ENCODE data around the gene ZC3H18.

ZC3H18 gene

DNA sequence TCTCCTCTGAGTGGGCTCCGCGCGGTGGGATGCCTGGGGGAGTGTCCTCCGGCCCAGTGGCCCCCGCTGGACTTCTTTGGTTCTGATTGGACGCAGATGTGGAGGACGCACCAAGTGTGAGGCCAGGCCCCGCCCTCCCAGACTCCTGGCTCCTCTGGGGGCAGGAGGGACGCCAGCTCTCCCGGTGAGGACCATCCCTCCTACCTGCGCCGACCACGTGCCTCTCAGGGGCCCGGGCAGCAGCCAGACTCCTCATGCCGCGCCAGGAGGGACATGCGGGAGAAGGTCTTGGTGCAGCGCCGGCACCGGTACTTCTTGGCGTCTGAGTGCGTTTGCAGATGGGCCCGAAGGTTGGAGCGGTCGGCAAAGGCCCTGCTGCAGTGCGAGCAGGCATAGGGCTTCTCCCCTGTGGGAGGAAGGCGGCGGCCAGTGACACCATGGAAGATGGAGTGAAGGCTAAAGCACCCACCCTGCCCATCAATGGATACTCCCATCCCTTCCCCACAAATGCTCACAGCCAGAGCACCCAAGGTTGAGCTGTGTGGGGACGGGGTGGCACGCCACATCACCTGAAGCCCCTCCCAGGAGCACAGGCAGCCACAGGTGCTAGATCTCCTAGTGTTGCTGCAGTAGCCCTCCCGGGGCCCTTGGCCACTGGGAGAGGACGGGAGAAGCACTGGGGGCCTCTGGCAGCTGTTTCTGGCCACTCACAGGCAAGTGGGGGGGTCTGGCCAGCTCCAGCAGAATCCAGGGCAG is 108.2 kb downstream of the ZC3H18 start:
- peak; percentile 45 for ATAC-seq

DNA sequence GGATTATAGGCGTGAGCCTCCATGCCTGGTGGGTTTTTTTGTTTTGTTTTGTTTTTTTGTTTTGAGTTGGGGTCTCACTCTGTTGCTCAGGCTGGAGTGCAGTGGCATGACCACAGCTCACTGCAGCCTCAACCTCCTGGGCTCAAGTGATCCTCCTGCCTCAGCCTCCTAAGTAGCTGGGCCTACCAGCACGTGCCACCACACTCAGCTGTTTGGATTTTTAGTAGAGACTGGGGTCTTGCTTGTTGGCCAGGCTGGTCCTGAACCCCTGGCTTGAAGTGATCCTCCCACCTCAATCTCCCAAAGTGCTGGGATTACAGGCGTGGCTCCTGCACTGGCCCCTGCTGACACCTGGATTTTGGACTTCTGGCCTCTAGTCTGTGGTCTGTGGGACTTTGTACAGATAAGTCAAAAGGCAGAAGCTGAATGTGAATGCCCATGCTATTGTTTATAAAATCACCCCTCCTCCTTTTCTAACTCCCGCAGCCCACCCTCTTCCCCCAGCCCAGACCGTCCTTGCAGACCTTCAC is 110.4 kb downstream of the ZC3H18 start:
- TF ChIP-seq, protein P1, sequence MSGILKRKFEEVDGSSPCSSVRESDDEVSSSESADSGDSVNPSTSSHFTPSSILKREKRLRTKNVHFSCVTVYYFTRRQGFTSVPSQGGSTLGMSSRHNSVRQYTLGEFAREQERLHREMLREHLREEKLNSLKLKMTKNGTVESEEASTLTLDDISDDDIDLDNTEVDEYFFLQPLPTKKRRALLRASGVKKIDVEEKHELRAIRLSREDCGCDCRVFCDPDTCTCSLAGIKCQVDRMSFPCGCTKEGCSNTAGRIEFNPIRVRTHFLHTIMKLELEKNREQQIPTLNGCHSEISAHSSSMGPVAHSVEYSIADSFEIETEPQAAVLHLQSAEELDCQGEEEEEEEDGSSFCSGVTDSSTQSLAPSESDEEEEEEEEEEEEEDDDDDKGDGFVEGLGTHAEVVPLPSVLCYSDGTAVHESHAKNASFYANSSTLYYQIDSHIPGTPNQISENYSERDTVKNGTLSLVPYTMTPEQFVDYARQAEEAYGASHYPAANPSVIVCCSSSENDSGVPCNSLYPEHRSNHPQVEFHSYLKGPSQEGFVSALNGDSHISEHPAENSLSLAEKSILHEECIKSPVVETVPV (CRISPR knock-in tag; IDR thresholded peaks at IDR 0.05): no peak
- TF ChIP-seq ZFP30 (CRISPR knock-in tag; IDR thresholded peaks at IDR 0.05): no peak
- no peak for TF ChIP-seq TCF4 (CRISPR knock-in tag; IDR thresholded peaks at IDR 0.05; ENCODE audit: borderline replicate concordance)
- no peak for TF ChIP-seq SNAI2 (CRISPR knock-in tag; IDR thresholded peaks at IDR 0.05)
- TF ChIP-seq ESRRG (CRISPR knock-in tag; IDR thresholded peaks at IDR 0.05): no peak
- no peak for TF ChIP-seq RARB (CRISPR knock-in tag; IDR thresholded peaks at IDR 0.05)
- no peak for TF ChIP-seq ZNF8 (CRISPR knock-in tag; IDR thresholded peaks at IDR 0.05)
- TF ChIP-seq, protein P2, sequence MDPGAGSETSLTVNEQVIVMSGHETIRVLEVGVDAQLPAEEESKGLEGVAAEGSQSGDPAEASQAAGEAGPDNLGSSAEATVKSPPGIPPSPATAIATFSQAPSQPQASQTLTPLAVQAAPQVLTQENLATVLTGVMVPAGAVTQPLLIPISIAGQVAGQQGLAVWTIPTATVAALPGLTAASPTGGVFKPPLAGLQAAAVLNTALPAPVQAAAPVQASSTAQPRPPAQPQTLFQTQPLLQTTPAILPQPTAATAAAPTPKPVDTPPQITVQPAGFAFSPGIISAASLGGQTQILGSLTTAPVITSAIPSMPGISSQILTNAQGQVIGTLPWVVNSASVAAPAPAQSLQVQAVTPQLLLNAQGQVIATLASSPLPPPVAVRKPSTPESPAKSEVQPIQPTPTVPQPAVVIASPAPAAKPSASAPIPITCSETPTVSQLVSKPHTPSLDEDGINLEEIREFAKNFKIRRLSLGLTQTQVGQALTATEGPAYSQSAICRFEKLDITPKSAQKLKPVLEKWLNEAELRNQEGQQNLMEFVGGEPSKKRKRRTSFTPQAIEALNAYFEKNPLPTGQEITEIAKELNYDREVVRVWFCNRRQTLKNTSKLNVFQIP (CRISPR knock-in tag; IDR thresholded peaks at IDR 0.05; ENCODE audit: borderline replicate concordance, low read depth): no peak
- no peak for TF ChIP-seq BACH2 (CRISPR knock-in tag; IDR thresholded peaks at IDR 0.05; ENCODE audit: borderline replicate concordance)
- no peak for TF ChIP-seq TOX (CRISPR knock-in tag; IDR thresholded peaks at IDR 0.05; ENCODE audit: borderline replicate concordance)
- no peak for TF ChIP-seq ARNTL (CRISPR knock-in tag; IDR thresholded peaks at IDR 0.05; ENCODE audit: borderline replicate concordance, low read depth)
- no peak for ATAC-seq

More for the DNA sequence above, 108.2 kb downstream of the ZC3H18 start:
- TF ChIP-seq ESRRG (CRISPR knock-in tag; IDR thresholded peaks at IDR 0.05) (no peak), ZNF565 (CRISPR knock-in tag; conservative IDR thresholded peaks at IDR 0.05; ENCODE audit: low read depth) (no peak), ISL1 (CRISPR knock-in tag; IDR thresholded peaks at IDR 0.05) (no peak), GLIS3 (CRISPR knock-in tag; IDR thresholded peaks at IDR 0.05) (no peak), ZC3H10 (CRISPR knock-in tag; IDR thresholded peaks at IDR 0.05) (no peak), CSDC2 (CRISPR knock-in tag; IDR thresholded peaks at IDR 0.05) (no peak), BACH2 (CRISPR knock-in tag; IDR thresholded peaks at IDR 0.05; ENCODE audit: borderline replicate concordance) (no peak), RARB (CRISPR knock-in tag; IDR thresholded peaks at IDR 0.05) (no peak), ZNF70 (CRISPR knock-in tag; IDR thresholded peaks at IDR 0.05) (no peak), ARNTL (CRISPR knock-in tag; IDR thresholded peaks at IDR 0.05; ENCODE audit: borderline replicate concordance, low read depth) (no peak), TOX (CRISPR knock-in tag; IDR thresholded peaks at IDR 0.05; ENCODE audit: borderline replicate concordance) (no peak), ZFP3 (CRISPR knock-in tag; IDR thresholded peaks at IDR 0.05) (no peak), TCF4 (CRISPR knock-in tag; IDR thresholded peaks at IDR 0.05; ENCODE audit: borderline replicate concordance) (no peak)
- TF ChIP-seq, protein P2 (CRISPR knock-in tag; IDR thresholded peaks at IDR 0.05; ENCODE audit: borderline replicate concordance, low read depth): no peak
- TF ChIP-seq, protein P3, sequence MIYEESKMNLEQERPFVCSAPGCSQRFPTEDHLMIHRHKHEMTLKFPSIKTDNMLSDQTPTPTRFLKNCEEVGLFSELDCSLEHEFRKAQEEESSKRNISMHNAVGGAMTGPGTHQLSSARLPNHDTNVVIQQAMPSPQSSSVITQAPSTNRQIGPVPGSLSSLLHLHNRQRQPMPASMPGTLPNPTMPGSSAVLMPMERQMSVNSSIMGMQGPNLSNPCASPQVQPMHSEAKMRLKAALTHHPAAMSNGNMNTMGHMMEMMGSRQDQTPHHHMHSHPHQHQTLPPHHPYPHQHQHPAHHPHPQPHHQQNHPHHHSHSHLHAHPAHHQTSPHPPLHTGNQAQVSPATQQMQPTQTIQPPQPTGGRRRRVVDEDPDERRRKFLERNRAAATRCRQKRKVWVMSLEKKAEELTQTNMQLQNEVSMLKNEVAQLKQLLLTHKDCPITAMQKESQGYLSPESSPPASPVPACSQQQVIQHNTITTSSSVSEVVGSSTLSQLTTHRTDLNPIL (CRISPR knock-in tag; IDR thresholded peaks at IDR 0.05; ENCODE audit: low read depth): no peak
- TF ChIP-seq, protein P4, sequence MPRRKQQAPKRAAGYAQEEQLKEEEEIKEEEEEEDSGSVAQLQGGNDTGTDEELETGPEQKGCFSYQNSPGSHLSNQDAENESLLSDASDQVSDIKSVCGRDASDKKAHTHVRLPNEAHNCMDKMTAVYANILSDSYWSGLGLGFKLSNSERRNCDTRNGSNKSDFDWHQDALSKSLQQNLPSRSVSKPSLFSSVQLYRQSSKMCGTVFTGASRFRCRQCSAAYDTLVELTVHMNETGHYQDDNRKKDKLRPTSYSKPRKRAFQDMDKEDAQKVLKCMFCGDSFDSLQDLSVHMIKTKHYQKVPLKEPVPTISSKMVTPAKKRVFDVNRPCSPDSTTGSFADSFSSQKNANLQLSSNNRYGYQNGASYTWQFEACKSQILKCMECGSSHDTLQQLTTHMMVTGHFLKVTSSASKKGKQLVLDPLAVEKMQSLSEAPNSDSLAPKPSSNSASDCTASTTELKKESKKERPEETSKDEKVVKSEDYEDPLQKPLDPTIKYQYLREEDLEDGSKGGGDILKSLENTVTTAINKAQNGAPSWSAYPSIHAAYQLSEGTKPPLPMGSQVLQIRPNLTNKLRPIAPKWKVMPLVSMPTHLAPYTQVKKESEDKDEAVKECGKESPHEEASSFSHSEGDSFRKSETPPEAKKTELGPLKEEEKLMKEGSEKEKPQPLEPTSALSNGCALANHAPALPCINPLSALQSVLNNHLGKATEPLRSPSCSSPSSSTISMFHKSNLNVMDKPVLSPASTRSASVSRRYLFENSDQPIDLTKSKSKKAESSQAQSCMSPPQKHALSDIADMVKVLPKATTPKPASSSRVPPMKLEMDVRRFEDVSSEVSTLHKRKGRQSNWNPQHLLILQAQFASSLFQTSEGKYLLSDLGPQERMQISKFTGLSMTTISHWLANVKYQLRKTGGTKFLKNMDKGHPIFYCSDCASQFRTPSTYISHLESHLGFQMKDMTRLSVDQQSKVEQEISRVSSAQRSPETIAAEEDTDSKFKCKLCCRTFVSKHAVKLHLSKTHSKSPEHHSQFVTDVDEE (CRISPR knock-in tag; IDR thresholded peaks at IDR 0.05): no peak

All from SK-N-SH treated with all-trans-retinoic acid at 6 μM for 48 hours (cell line).